HG02678 (cell line): ENCODE data around the gene LOC101059915.
"Not testable (repeated sequence)": the region's sequence is repeated elsewhere in the genome, so short reads cannot be mapped to it uniquely, and the experiment has no call there.

Experiments
- ATAC-seq: cut with Tn5 transposase; IDR thresholded peaks from one replicate; pipeline ENCODE4 v1.9.1; 2021; ENCODE audit warnings: mild to moderate bottlenecking, moderate library complexity; ENCODE audit not compliant: unreplicated experiment

The LOC101059915 gene

GRCh38 chrX:71671043-71671780 lies 3.9 kb downstream of the LOC101059915 start:
- no peak for ATAC-seq

GRCh38 chrX:71671938-71672337 lies 4.6 kb downstream of the LOC101059915 start:
- no peak for ATAC-seq

GRCh38 chrX:71675636-71676035 lies 8.3 kb downstream of the LOC101059915 start:
- ATAC-seq: not testable (repeated sequence)

DNA sequence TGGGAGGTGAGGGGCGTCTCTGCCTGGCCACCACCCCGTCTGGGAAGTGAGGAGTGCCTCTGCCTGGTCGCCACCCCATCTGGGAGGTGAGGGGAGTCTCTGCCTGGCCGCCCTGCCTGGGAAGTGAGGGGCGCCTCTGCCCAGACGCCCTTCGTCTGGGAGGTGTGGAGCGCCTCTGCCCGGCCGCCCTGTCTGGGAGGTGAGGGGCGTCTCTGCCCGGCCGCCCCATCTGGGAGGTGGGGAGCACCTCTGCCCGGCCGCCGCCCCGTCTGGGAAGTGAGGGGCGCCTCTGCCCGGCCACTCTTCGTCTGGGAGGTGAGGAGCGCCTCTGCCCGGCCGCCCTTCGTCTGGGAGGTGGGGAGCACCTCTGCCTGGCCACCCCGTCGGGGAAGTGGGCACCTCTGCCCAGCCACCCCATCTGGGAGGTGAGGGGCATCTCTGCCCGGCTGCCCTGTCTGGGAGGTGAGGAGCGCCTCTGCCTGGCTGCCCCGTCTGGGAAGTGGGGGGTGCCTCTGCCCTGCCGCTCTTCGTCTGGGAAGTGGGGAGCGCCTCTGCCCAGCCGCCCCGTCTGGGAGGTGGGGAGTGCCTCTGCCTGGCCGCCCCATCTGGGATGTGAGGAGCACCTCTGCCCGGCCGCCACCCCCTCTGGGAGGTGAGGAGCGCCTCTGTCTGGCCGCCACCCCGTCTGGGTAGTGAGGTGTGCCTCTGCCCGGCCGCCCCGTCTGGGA lies 8.9 kb downstream of the LOC101059915 start:
- not testable (repeated sequence) for ATAC-seq

GRCh38 chrX:71677195-71677594 lies 9.8 kb downstream of the LOC101059915 start:
- not testable (repeated sequence) for ATAC-seq

DNA sequence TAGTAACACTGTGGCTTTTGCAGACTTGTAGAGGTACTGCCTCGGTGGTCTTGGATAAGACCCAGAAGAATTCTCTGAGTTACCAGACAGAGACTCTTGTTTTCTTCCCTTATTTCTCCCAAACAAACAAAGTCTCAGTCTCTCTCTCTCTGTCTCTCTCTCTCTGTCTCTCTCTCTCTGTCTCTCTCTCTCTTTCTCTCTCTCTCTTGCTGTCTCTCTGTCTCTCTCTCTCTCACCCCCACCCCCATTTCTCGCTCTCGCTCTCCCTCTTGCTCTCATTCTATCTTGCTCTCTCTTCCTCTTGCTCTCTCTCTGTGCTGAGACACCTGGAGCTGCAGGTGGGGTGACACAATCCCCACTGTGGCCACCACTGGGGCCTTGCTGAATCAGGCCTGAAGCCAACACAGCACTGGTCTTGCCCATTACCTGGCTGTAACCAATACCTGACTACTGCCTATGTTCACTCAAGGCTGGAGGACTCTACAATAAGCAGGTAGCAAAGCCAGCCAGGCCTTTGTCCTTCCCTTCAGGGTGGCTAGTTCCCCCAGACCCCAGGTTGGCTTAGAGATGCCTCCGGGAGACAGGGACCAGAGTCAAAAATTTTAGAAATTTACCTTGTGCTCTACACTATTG lies 12.3 kb downstream of the LOC101059915 start:
- ATAC-seq: no peak

GRCh38 chrX:71696641-71697465 lies 29.5 kb downstream of the LOC101059915 start:
- peak; percentile 73 for ATAC-seq

- peak; percentile 58 for ATAC-seq
Observed at GRCh38 chrX:71697466-71698298, 30.3 kb downstream of the LOC101059915 start.

DNA sequence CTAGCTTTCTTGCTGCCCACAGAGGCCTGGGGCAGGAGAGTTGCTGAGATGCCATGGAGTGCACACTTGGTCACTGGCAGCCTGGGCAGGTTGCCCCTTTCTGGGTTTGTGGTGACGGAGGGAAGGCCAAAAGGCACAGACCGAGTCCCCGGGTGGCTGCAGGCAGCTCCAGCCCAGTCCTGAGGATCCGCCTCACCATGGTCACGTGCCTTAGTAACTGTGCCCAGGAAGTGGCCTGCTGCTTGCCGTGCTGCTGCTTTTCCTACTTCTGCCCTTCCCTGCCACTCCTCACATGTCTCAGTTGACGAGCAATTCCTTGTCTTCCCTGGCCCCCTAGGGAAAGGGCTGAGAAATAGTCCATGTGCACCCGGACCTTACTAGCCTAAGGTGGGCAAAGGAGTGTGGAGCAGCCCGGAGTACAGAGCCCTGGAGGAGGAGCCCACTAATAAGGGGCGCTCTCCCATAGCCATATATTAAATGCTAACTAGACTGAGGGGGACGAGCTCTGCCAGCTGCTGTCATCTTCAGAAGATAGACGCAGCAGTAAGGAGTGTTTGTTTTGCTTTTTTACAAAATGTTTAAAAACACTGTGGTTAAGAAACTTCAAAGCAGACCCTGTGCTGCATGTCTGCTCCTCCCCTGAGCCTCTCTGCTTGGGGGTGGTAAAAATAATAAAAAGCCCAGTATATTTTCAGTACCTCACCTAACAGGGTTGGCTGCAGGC lies 31.1 kb downstream of the LOC101059915 start:
- ATAC-seq: not testable (repeated sequence)

GRCh38 chrX:71699023-71699344 lies 31.6 kb downstream of the LOC101059915 start:
- ATAC-seq: not testable (repeated sequence)

DNA sequence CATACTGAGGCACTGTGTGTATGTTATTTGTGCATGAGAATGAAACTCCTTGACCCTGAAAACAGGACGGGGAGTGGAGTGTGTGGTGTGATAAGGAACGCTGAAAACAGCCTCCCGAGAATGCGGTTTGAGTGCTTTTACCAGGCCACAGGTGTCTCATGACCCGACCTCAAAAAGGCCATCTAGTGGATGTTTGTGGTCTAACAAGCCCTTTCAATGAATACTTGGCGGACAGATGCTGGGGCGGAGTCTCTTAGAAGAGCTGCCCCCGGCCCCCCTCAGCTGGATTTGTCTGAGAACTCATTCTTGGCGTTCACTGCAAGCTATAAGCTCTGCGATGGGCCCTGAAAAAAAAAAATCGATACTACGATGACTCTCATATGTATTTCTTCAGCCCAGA lies 35.5 kb downstream of the LOC101059915 start:
- peak; percentile 66 for ATAC-seq

DNA sequence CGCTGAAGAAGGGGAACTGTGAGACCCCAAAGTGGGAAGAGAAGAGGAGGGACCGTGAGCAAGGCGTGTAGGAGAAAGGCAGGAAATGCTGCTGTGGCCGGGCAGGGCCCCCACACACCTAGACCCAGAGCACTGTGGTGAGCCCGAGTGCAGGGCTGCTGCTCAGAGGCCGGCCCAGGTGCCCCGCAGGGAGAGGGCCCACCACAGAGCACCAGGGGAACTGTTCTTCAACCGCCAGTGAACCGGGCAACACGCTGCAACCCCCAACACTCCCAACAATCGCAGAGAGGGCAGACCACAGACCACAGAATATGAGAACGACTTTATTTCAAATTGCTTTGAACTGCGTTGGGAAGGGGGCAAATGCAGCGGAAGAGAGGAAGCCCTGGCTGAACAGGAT lies 46.7 kb downstream of the LOC101059915 start:
- not testable (repeated sequence) for ATAC-seq

DNA sequence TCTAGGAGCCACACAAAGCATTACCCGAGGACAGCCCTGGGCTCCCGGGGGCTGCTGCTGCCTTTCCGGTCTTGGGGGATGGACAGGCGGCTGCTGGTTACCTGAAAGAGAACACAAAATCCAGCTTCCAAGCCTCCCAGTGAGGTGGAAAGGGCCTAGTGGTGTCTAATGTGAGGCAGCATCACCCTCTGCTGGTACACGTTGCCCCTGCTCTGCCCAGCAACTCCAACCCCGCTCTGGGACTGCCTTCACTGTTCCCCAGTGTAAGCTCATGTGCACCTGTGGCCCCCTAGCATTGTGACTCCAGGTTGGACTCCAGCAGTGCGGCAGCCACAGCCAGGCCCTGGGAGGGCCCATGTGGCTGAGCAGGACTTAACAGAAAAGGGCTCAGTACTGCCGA lies 48.2 kb downstream of the LOC101059915 start:
- ATAC-seq: not testable (repeated sequence)

GRCh38 chrX:71716323-71716722 lies 49.0 kb downstream of the LOC101059915 start:
- not testable (repeated sequence) for ATAC-seq

GRCh38 chrX:71718185-71718584 lies 50.8 kb downstream of the LOC101059915 start, which contains the start of gene CXorf49:
TSS of gene CXorf49 (minus strand) at chrX:71718285. CDS start at chrX:71718151, 134 bp downstream.
- not testable (repeated sequence) for ATAC-seq

DNA sequence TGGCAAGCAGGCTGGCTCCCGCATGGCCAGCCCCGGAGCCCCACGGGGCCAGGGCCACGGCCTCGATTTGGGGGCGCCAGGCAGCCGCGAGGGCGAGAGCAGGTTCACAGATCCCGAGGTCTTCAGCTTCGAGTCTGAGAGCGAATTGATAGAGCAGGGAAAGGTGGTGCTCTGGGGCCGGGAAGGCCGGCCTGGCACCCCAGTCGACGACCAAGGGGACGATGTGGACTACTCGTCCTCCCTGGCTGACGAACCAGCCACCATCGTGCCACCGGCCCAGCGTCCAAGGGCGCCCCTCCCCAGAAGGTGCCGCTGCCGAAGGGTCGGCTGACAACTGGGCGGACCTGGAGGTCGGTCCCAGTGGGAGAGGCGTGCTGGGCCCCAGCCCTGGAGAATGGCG lies 51.8 kb downstream of the LOC101059915 start:
- not testable (repeated sequence) for ATAC-seq

- not testable (repeated sequence) for ATAC-seq
Observed at GRCh38 chrX:71720289-71720886, 53.0 kb downstream of the LOC101059915 start.
